K562 (cell line): ENCODE measurements around the gene INPP5E. TPM values are rescaled to one million over a fixed set of nuclear protein-coding genes. Genes with fewer than 3 reads are reported as not detected.

Source experiments
- ATF1 ChIP-seq, 2 experiments: fragments of 450-650 bp in 1 of 2; IDR thresholded peaks; 2 replicates each; pipeline ENCODE4 v1.6.1; 2016; ENCODE audit warnings: missing compliant biosample characterization in 1 of 2, missing genetic modification characterization in 1 of 2
- HDAC1 ChIP-seq, 2 experiments: fragments of 450-650 bp; IDR thresholded peaks; 2 replicates each; pipeline ENCODE4 v1.6.1; 2016 to 2017; ENCODE audit warnings: inconsistent platforms in 1 of 2, mild to moderate bottlenecking in 1 of 2, moderate library complexity in 1 of 2
- MECOM ChIP-seq: fragments of 250-450 bp; sonication (Bioruptor Pico); IDR thresholded peaks from 2 replicates; pipeline ENCODE4 v1.8.0; 2022; ENCODE audit warnings: inconsistent platforms
- MTA2 ChIP-seq: fragments of 450-650 bp; IDR thresholded peaks from 2 replicates; pipeline ENCODE4 v1.6.1; 2016; ENCODE audit warnings: low read depth
- NEUROD1 ChIP-seq: fragments of 150-350 bp; IDR thresholded peaks from 2 replicates; pipeline ENCODE4 v1.6.1; 2014; ENCODE audit warnings: borderline replicate concordance, low read length, low read depth; ENCODE audit not compliant: partially characterized antibody
- NFXL1 ChIP-seq: fragments of 450-650 bp; formaldehyde crosslinking; IDR thresholded peaks from 2 replicates; pipeline ENCODE4 v1.4.0; 2021; ENCODE audit warnings: mild to moderate bottlenecking
- NRF1 ChIP-seq, 2 experiments: fragments of 450-650 bp; IDR thresholded peaks in 1 of 2; conservative IDR thresholded peaks in 1 of 2; 2 replicates each; pipeline ENCODE4 v1.6.1; 2014; ENCODE audit warnings: mild to moderate bottlenecking in 2 of 2
- TAF9B ChIP-seq: fragments of 450-650 bp; IDR thresholded peaks from 2 replicates; pipeline ENCODE4 v1.6.1; 2018; ENCODE audit warnings: mild to moderate bottlenecking; ENCODE audit not compliant: partially characterized antibody
- ZC3H4 ChIP-seq: sonication (generic); formaldehyde crosslinking; IDR thresholded peaks from 2 replicates; pipeline ENCODE4 v1.9.0; 2021; ENCODE audit warnings: missing genetic modification reagents, borderline replicate concordance
- ZNF274 ChIP-seq: IDR thresholded peaks from 2 replicates; pipeline ENCODE4 v1.6.1; 2011; ENCODE audit warnings: low read depth, mild to moderate bottlenecking, low read length, moderate library complexity, borderline replicate concordance
- polyA plus RNA-seq, 8 experiments: library from polyadenylated mRNA; depleted of rRNA in 4 of 8; stranded (reverse) in 5 of 8; unstranded in 3 of 8; fragments of >200 nt; fragmentation: Nextera tagmentation in 2 of 8; fragmentation: Illumina TruSeq in 1 of 8; extraction: Ambion mirVana in 2 of 8; extraction: Trizol in 1 of 8; gene quantifications; 2 replicates each; pipeline versions ENCODE4 v1.2.1 to v1.2.3, GENCODE V29; 2011 to 2014; ENCODE audit warnings: inconsistent platforms in 1 of 8, missing spikeins in 1 of 8
- total RNA-seq, 7 experiments: library from RNA; depleted of rRNA in 6 of 7; stranded (reverse); fragments of >200 nt in 6 of 7; fragmentation: Illumina TruSeq in 2 of 7; extraction: Trizol in 2 of 7; gene quantifications; 2 replicates each; pipeline versions ENCODE4 v1.2.1 to v1.2.3, GENCODE V29; 2011 to 2021; ENCODE audit warnings: low replicate concordance in 1 of 7
- TF ChIP-seq, protein P1 (sequence below): sonication (generic); formaldehyde crosslinking; IDR thresholded peaks from 2 replicates; pipeline ENCODE4 v1.8.0; 2023; ENCODE audit warnings: missing genetic modification reagents, mild to moderate bottlenecking, borderline replicate concordance
- TF ChIP-seq, protein P2 (sequence below): fragments of 200-800 bp; sonication (Bioruptor generic); IDR thresholded peaks from 2 replicates; pipeline ENCODE4 v1.6.1; 2017; ENCODE audit warnings: missing genetic modification characterization, missing compliant biosample characterization
- TF ChIP-seq, protein P3 (sequence below), 2 experiments: fragments of 200-800 bp in 1 of 2; sonication (Bioruptor generic) in 1 of 2; sonication (generic) in 1 of 2; formaldehyde crosslinking in 1 of 2; IDR thresholded peaks in 1 of 2; conservative IDR thresholded peaks in 1 of 2; 2 replicates each; pipeline versions ENCODE4 v1.5.0 to v1.6.1; 2016 to 2020; ENCODE audit warnings: missing compliant biosample characterization in 1 of 2, missing genetic modification characterization in 1 of 2, missing genetic modification reagents in 1 of 2
- TF ChIP-seq, protein P4 (sequence below): sonication (generic); formaldehyde crosslinking; IDR thresholded peaks from 2 replicates; pipeline ENCODE4 v1.9.0; 2022; ENCODE audit warnings: mild to moderate bottlenecking, missing genetic modification reagents
- TF ChIP-seq, protein P5 (sequence below): sonication (generic); formaldehyde crosslinking; IDR thresholded peaks from 2 replicates; pipeline ENCODE4 v1.9.0; 2022; ENCODE audit warnings: mild to moderate bottlenecking, missing genetic modification reagents

INPP5E gene
- total and polyA plus RNA-seq, 9 of the 15 experiments (the other 6 are each of a cell fraction or from before 2014, with no cell fraction given), result 0.38 to 17.4 (median 4.9) TPM

DNA sequence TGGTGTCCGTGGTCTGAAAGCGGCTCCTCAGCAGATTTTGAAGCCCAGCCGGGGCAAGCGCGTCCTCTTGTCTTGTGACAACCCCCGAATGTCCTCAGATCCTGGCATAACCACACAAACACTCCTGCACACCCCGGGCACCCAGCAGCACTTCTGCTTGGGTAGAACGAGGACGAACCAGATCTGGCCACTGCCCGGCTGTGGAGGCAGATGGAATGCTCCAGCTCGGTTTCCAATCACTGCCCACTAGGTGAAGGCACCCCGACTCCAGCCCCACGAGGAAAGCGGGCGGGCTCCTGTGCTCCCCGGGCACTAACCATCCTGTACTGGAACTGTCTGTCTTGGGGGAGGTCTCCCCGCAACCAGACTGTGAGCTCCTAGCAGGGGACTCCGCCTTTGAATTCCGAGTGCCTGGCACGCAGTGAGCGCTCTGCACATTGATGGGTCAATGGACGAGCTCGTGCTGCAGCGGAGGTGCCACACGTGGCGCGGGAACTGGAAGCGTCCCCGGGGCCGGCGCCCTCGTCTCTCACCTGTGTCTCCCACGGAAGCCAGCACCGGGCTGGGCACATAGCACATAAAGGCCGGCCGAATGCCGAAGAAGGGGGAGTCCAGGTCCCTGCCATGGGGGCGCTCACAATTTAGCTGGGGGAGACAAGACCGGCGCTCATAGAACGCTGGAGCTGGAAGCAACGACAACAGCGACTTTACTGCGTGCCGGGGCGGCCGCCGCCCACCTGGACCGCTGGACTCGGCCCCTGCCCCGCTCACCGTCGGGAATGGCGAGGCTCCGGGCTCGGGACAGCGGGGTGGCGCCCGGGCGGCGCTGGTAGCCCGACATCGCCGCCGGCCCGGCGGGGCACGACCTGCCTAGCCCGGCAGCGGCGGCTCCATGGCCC lies 29.8 kb downstream of the INPP5E start (continued):
- TF ChIP-seq, protein P1, sequence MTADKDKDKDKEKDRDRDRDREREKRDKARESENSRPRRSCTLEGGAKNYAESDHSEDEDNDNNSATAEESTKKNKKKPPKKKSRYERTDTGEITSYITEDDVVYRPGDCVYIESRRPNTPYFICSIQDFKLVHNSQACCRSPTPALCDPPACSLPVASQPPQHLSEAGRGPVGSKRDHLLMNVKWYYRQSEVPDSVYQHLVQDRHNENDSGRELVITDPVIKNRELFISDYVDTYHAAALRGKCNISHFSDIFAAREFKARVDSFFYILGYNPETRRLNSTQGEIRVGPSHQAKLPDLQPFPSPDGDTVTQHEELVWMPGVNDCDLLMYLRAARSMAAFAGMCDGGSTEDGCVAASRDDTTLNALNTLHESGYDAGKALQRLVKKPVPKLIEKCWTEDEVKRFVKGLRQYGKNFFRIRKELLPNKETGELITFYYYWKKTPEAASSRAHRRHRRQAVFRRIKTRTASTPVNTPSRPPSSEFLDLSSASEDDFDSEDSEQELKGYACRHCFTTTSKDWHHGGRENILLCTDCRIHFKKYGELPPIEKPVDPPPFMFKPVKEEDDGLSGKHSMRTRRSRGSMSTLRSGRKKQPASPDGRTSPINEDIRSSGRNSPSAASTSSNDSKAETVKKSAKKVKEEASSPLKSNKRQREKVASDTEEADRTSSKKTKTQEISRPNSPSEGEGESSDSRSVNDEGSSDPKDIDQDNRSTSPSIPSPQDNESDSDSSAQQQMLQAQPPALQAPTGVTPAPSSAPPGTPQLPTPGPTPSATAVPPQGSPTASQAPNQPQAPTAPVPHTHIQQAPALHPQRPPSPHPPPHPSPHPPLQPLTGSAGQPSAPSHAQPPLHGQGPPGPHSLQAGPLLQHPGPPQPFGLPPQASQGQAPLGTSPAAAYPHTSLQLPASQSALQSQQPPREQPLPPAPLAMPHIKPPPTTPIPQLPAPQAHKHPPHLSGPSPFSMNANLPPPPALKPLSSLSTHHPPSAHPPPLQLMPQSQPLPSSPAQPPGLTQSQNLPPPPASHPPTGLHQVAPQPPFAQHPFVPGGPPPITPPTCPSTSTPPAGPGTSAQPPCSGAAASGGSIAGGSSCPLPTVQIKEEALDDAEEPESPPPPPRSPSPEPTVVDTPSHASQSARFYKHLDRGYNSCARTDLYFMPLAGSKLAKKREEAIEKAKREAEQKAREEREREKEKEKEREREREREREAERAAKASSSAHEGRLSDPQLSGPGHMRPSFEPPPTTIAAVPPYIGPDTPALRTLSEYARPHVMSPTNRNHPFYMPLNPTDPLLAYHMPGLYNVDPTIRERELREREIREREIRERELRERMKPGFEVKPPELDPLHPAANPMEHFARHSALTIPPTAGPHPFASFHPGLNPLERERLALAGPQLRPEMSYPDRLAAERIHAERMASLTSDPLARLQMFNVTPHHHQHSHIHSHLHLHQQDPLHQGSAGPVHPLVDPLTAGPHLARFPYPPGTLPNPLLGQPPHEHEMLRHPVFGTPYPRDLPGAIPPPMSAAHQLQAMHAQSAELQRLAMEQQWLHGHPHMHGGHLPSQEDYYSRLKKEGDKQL, result 0 out of 2 replicates have a peak, but pooled peaks have one; percentile 60
- no peak for TF ChIP-seq NRF1 (conservative IDR thresholded peaks at IDR 0.05 in 1 of 2, IDR thresholded peaks at IDR 0.05 in 1 of 2)
- no peak for TF ChIP-seq ZNF274
- TF ChIP-seq, protein P2, sequence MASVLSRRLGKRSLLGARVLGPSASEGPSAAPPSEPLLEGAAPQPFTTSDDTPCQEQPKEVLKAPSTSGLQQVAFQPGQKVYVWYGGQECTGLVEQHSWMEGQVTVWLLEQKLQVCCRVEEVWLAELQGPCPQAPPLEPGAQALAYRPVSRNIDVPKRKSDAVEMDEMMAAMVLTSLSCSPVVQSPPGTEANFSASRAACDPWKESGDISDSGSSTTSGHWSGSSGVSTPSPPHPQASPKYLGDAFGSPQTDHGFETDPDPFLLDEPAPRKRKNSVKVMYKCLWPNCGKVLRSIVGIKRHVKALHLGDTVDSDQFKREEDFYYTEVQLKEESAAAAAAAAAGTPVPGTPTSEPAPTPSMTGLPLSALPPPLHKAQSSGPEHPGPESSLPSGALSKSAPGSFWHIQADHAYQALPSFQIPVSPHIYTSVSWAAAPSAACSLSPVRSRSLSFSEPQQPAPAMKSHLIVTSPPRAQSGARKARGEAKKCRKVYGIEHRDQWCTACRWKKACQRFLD (CRISPR knock-in tag), result peak; percentile 70; the same call in 1 of the 2 replicates
- TF ChIP-seq ATF1 (CRISPR knock-in tag; IDR thresholded peaks at IDR 0.05), result no peak
- no peak for TF ChIP-seq ATF1 (tag; IDR thresholded peaks at IDR 0.05)
- TF ChIP-seq NFXL1 (CRISPR knock-in tag), result no peak
- TF ChIP-seq NEUROD1, result no peak
- no peak for TF ChIP-seq TAF9B
- TF ChIP-seq, protein P3, sequence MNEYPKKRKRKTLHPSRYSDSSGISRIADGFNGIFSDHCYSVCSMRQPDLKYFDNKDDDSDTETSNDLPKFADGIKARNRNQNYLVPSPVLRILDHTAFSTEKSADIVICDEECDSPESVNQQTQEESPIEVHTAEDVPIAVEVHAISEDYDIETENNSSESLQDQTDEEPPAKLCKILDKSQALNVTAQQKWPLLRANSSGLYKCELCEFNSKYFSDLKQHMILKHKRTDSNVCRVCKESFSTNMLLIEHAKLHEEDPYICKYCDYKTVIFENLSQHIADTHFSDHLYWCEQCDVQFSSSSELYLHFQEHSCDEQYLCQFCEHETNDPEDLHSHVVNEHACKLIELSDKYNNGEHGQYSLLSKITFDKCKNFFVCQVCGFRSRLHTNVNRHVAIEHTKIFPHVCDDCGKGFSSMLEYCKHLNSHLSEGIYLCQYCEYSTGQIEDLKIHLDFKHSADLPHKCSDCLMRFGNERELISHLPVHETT (CRISPR knock-in tag; conservative IDR thresholded peaks at IDR 0.05 in 1 of 2, IDR thresholded peaks at IDR 0.05 in 1 of 2), result no peak
- no peak for TF ChIP-seq MTA2
- TF ChIP-seq, protein P4, sequence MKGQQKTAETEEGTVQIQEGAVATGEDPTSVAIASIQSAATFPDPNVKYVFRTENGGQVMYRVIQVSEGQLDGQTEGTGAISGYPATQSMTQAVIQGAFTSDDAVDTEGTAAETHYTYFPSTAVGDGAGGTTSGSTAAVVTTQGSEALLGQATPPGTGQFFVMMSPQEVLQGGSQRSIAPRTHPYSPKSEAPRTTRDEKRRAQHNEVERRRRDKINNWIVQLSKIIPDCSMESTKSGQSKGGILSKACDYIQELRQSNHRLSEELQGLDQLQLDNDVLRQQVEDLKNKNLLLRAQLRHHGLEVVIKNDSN (CRISPR knock-in tag), result peak; percentile 52; the same call in 1 of the 2 replicates
- 0 out of 2 replicates have a peak, but pooled peaks have one; percentile 12 for TF ChIP-seq MECOM
- TF ChIP-seq ZC3H4 (CRISPR knock-in tag), result no peak
- TF ChIP-seq, protein P5, sequence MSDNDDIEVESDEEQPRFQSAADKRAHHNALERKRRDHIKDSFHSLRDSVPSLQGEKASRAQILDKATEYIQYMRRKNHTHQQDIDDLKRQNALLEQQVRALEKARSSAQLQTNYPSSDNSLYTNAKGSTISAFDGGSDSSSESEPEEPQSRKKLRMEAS (CRISPR knock-in tag), result peak; percentile 80
- TF ChIP-seq HDAC1 (IDR thresholded peaks at IDR 0.05), result peak in 1 of 2 experiments; percentile 64; a peak in 2 of 4 replicates
